Ovary (tissue), 3 donors: ENCODE data around the gene CISD3.

Source experiments
- CTCF ChIP-seq, 3 donors: fragments of 450-650 bp in 2 of 3; fragments of 200-600 bp in 1 of 3; IDR thresholded peaks; one replicate each; pipeline versions ENCODE4 v1.5.1 to v1.8.0; 2016 to 2022; ENCODE audit warnings: antibody characterized with exemption in 3 of 3, mild to moderate bottlenecking in 1 of 3
- EP300 ChIP-seq: sonication (generic); formaldehyde crosslinking; IDR thresholded peaks from one replicate; pipeline ENCODE4 v1.6.1; 2017; ENCODE audit warnings: antibody characterized with exemption
- donor health status: DM: no; HTN: no; CAD: no.

- TF ChIP-seq EP300 (no peak), CTCF (IDR thresholded peaks at IDR 0.05) (no peak)
Observed at GRCh38 chr17:38742411-38743308, 12.5 kb downstream of the CISD3 start.
